Lung (tissue), 12 donors: ENCODE results near the gene SLC9C2. TPM values are rescaled to one million over a fixed set of nuclear protein-coding genes. Genes with fewer than 3 reads are reported as not detected.

Experiments
- ATAC-seq: fragments of 200-7000 bp; cut with Tn5 transposase; one replicate; pipeline ENCODE4 v1.9.1; 2020; ENCODE audit warnings: moderate number of reproducible peaks; ENCODE audit not compliant: insufficient read depth, low FRiP score
- DNase-seq, 3 donors: peaks; one replicate each; pipeline ENCODE4 v3.0.0-alpha.2; 2013 to 2017
- H3K27ac ChIP-seq, 2 donors: one replicate each; pipeline ENCODE4 v1.5.1; 2013; ENCODE audit warnings: mild to moderate bottlenecking in 2 of 2, moderate library complexity in 2 of 2, control low read depth in 1 of 2, inconsistent platforms in 1 of 2, low read depth in 1 of 2, low read length in 1 of 2
- H3K27me3 ChIP-seq, 3 donors: one replicate each; pipeline ENCODE4 v1.5.1; 2013; ENCODE audit warnings: low read length in 2 of 3; ENCODE audit not compliant: control insufficient read depth in 3 of 3, insufficient read depth in 3 of 3
- H3K36me3 ChIP-seq, 4 donors: one replicate each; pipeline ENCODE4 v1.5.1; 2013; ENCODE audit warnings: low read length in 4 of 4, mild to moderate bottlenecking in 1 of 4, moderate library complexity in 1 of 4; ENCODE audit not compliant: control insufficient read depth in 4 of 4, insufficient read depth in 4 of 4
- H3K4me1 ChIP-seq, 5 donors: one replicate each; pipeline ENCODE4 v1.5.1; 2013; ENCODE audit warnings: low read length in 5 of 5, mild to moderate bottlenecking in 2 of 5, moderate library complexity in 1 of 5; ENCODE audit not compliant: control insufficient read depth in 5 of 5, insufficient read depth in 5 of 5
- H3K4me3 ChIP-seq: one replicate; pipeline ENCODE4 v1.5.1; 2013; ENCODE audit warnings: mild to moderate bottlenecking, control low read depth, moderate library complexity
- H3K9ac ChIP-seq, 2 donors: one replicate each; pipeline ENCODE4 v1.5.1; 2013; ENCODE audit warnings: low read length in 2 of 2, control low read depth in 1 of 2; ENCODE audit not compliant: insufficient read depth in 1 of 2
- H3K9me3 ChIP-seq, 4 donors: one replicate each; pipeline ENCODE4 v1.5.1; 2013; ENCODE audit warnings: low read length in 3 of 4, mild to moderate bottlenecking in 1 of 4, moderate library complexity in 1 of 4; ENCODE audit not compliant: control insufficient read depth in 4 of 4, insufficient read depth in 3 of 4
- CTCF ChIP-seq: IDR thresholded peaks from 2 replicates; pipeline ENCODE4 v1.5.1; 2012; ENCODE audit warnings: mild to moderate bottlenecking; ENCODE audit errors: control extremely low read depth, extremely low read depth
- WGBS, 2 donors: extraction: QIAGEN DNeasy Blood & Tissue Kit; methylation state at CpG; one replicate each; pipeline ENCODE4 v1.1.7; 2013; 5-methylcytosine and 5-hydroxymethylcytosine counted together
- polyA plus RNA-seq, 2 donors: library from polyadenylated mRNA; stranded (reverse); fragments of 200-250 nt; gene quantifications; one replicate each; pipeline ENCODE4 v1.2.1, GENCODE V29; 2013
- total RNA-seq, 2 donors: library from RNA; depleted of rRNA in 1 of 2; stranded (reverse); fragments of >200 nt in 1 of 2; gene quantifications; one replicate each; pipeline ENCODE4 v1.2.1, GENCODE V29; 2014 to 2021
- donor health status: control.
- donor health status: control.
- donor health status: Bipolar disorder and iron deficiency.
- donor health status: healthy.
- donor health status: DM: yes; HTN: yes; CAD: no.

SLC9C2 gene
- total and polyA plus RNA-seq, 4 donors: 0.05 to 0.98 (median 0.60) TPM

- Histone ChIP-seq H3K36me3 (no peaks in the 10 kb centered on the region), H3K27me3 (no peaks in the 10 kb centered on the region), H3K27ac (no peak overlapping the region), H3K4me1 (no peaks in the 10 kb centered on the region), H3K9me3 (no peaks in the 10 kb centered on the region), H3K9ac (no peak overlapping the region), H3K4me3 (no peak overlapping the region)
- no peak for DNase-seq
- no peak for ATAC-seq
- 65 to 74% methylated on average over 1 of the region's 1 CpG for WGBS, 2 donors
- TF ChIP-seq CTCF: no peak
These were observed 12.3 kb downstream of the SLC9C2 start for GRCh38 chr1:173590557-173590956.

GRCh38 chr1:173581383-173582079 lies 21.3 kb downstream of the SLC9C2 start:
- Histone ChIP-seq H3K36me3 (no peaks in the 10 kb centered on the region), H3K27ac (no peak overlapping the region), H3K27me3 (no peaks in the 10 kb centered on the region), H3K9me3 (no peaks in the 10 kb centered on the region), H3K4me3 (no peak overlapping the region), H3K4me1 (no peaks in the 10 kb centered on the region), H3K9ac (no peak overlapping the region)
- TF ChIP-seq CTCF: no peak
- ATAC-seq (no peak), DNase-seq (no peak)
- WGBS, 2 donors: 51 to 69% methylated on average over 1 of the region's 1 CpG

- ATAC-seq (no peak), DNase-seq (no peak)
- 80 to 92% methylated on average over 3 of the region's 3 CpGs for WGBS, 2 donors
These were observed 22.2 kb downstream of the SLC9C2 start for GRCh38 chr1:173580658-173581057.

More at GRCh38 chr1:173580658-173581057, 22.2 kb downstream of the SLC9C2 start:
- no peak overlapping the region for H3K4me3 ChIP-seq
- no peaks in the 10 kb centered on the region for H3K4me1 ChIP-seq
- H3K36me3 ChIP-seq: no peaks in the 10 kb centered on the region
- H3K9me3 ChIP-seq: no peaks in the 10 kb centered on the region
- H3K27ac ChIP-seq: no peak overlapping the region
- H3K27me3 ChIP-seq: no peaks in the 10 kb centered on the region
- no peak for TF ChIP-seq CTCF
- H3K9ac ChIP-seq: no peak overlapping the region
